GM19023 (cell line): Measurements from ENCODE around the gene PBXIP1.

Source experiments
- ATAC-seq: cut with Tn5 transposase; IDR thresholded peaks from one replicate; pipeline ENCODE4 v1.9.1; 2021; ENCODE audit warnings: mild to moderate bottlenecking, moderate library complexity; ENCODE audit not compliant: unreplicated experiment

The PBXIP1 gene, protein sequence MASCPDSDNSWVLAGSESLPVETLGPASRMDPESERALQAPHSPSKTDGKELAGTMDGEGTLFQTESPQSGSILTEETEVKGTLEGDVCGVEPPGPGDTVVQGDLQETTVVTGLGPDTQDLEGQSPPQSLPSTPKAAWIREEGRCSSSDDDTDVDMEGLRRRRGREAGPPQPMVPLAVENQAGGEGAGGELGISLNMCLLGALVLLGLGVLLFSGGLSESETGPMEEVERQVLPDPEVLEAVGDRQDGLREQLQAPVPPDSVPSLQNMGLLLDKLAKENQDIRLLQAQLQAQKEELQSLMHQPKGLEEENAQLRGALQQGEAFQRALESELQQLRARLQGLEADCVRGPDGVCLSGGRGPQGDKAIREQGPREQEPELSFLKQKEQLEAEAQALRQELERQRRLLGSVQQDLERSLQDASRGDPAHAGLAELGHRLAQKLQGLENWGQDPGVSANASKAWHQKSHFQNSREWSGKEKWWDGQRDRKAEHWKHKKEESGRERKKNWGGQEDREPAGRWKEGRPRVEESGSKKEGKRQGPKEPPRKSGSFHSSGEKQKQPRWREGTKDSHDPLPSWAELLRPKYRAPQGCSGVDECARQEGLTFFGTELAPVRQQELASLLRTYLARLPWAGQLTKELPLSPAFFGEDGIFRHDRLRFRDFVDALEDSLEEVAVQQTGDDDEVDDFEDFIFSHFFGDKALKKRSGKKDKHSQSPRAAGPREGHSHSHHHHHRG

DNA sequence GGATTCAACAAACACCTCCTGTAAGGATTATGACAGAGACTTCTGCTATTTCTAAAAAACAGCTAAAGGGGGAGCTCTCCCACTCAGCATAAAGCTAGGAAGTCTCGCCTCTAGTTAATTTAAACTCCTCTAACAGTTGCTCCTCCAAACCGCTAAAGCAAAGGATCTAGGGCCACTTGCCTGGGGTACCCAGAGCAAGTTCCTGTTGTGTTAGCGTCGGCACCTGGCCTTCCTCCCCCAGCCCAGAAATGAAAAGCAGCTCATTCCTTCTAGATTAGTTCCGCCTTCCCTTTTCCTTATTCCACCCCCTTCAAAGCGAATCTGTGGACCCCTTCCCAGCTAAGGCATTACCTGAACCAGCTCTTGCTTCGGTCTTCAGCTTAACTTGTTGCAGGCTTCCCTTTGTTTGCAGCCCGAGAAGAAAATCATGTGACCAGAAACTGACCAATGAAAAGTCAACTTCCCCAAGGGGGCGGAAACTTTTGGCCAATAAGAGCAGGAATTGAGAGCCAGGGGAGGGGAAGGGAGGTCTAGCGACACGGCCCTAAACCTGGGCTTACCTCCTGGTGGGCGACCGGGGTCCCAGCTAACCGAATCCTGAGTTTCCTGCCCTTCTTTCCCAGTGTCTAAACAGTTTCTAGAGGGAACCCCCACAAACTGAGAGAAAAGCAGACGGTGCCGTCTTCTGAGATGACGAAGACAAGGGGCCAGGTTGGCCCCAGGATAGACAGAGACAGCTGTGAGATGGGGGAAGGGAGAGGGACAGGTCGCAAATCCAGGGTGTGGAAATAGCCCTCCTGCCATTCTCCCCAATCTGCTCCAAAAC, at the start of gene PBXIP1:
Gene PBXIP1 (minus strand): TSS at position 382 of the 826 bp plus-strand sequence. CDS start 2,378 bp downstream, outside the sequence.
- peak; percentile 68 for ATAC-seq

DNA sequence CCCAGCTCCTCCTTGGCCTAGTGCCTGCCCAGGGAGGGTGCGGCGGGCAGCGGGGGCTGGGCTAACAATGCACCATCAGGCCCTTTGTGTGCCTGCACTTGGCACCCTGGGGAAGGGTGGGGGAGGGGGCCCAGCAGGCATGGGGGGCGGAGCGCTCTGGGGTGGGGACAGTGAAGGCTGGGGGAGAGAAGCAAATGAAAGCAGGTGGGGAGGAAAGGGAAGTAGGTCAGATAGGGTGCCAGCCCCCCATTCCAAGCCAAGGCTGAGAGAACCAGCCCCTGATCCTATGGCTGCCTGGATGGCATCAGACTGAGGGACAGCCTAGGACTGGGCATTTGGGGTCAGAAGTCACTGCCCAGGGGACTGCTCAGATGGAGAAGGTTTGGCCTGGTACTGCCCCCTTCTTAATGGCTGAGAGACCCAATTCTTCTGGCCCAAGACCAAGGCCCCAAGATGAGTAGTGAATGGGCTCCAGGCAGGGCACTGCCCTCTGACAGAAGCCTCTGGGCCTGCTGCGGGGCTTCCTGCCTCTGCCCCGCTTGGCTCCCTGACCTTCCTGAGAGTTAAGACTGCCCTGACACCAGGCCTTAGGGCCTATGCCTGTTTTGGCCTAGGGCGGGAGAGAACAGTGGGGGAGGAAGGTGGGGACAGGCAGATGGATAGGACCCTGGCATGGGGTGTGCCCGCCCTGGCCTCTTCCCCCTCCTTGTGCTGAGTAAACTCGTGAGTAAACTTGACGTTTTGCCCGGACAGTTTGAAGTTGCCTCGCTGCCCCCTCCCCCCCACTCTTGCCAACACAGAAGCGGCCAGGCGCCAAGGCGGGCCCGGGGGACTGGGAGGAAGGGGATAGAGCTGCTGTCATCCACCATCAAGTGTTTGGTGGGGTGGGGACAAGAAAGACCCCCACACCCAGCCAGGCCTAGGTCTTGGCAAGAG, 49.4 kb upstream of the PBXIP1 start:
- ATAC-seq, result no peak

DNA sequence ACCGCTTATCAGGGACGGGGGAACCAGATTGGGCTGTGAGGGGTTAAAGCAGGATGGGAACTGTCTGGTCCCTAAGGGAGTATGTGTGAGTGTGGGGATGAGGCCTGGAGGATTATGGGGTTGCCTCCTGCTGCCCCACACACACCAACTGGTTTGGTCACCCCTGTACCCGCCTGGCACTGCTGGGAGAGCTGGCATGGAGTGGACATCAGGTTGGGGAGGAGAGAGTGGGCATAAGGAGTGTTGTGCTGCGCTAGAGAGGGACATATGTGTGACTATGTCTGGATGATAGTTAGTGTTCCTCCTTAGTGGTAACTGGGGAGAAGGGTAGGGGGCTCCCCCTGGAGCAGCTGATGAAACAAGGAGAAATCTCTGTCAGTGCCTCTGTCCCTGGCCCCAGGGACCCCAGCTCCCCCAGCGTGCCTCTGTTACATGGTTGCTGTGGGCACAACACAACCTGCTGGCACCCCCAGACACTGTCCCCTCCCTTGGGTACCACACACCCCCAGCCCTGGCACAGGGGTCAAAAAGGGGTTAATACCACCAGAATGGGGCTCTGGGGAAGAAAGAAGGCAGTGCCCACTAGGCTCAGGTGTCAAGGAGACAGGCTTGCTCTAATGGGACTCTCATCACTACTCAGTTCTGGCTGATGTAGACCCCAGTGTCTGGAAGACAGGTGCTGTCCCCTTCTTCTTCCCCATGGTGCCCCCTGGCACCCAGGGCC, 48.6 kb upstream of the PBXIP1 start:
- ATAC-seq, result no peak

DNA sequence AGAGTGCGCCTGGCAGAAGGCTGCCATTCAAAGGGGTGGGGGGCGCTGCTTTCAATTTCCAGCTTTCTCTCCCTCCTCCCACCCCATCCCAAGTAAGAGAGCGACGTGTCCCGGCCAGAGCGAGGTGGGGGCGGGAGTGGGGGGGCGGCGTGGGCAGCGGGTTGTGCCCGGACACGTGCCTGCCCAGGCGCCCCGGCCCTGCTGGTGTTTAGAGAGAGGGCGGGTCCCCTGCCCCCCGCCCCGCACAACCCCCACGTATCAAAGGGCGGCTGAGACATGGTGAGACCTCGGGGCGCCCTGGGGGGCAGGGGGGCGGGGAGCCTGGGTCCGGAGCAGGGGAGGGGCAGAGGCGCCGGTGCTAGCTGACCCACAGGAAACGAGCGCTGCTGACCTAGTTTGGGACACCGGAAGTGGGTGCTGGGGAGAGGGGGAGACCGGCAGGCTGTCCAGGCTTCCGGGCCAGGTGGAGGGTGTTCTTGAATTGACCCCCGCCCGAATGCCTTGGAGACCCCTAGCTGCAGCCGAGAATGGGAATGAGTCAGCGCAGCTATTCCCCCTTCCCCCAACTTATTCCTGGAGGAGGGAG, 48.0 kb upstream of the PBXIP1 start:
- ATAC-seq, result no peak

DNA sequence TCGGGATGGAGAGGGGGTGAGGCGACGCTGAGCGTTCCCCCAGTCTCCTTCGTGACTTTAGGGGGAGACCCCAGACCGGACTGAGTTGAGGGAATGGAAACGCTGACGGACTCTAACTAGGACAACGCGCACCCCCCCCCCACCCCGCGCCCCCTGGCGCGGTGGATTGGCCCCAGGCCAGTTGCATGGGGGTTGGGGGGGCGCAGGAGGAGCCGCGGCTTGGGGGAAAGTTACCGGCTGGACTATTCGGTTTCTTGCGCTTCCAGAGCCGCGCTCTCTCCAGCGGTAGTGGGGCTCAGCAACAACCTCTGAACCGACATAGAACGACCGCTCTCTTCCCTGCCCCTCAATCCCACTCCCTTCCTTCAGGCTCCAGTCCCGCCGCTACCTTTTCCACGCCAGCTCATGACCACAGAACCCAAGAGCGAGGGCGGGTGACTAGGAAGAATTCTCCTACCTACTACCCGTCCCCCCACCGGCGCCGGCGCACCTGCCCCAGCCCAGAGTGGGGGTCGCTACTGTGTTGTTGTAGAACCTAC, 47.4 kb upstream of the PBXIP1 start:
- ATAC-seq, result no peak

DNA sequence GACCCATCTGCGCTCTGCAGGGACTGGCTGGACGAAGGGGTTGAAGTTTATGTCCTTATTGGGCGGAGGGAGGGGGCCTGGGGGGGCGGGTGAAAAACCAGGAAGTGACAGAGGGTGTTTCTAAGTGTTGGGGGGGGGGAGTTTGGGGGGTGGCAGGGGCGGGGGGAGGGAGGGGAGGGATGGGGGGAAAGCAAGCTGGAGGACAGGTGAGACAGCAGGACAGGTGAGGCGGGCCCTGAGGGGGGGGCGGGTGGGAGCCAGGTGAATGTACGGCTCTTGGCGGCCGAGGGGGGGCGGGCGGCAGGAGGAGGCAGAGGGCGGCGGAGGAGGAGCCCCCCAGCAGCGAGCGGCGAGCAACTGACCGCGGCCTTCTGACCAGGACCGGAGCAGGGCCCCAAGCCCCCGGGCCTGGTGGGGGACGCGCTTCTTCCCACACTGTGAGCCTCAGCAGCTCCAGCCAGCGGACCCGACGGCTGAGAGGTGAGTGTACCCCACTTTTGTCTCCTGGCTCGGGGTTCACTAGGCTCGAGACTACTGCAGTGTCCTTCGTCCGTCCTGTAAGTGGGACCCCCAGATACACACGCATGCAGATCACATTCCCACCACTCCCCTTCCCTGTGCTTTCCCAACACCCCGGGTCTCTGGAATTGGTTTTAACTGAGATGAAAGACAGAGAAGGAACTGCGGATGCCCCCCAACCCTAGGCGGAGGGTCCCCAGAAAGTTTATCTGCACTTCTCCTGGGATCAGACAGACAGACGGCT, 46.7 kb upstream of the PBXIP1 start, which contains the start of gene ZBTB7B:
Gene ZBTB7B (plus strand): TSS at position 339 of the 763 bp plus-strand sequence. CDS start 11,859 bp downstream, outside the sequence.
- peak; percentile 5 for ATAC-seq

DNA sequence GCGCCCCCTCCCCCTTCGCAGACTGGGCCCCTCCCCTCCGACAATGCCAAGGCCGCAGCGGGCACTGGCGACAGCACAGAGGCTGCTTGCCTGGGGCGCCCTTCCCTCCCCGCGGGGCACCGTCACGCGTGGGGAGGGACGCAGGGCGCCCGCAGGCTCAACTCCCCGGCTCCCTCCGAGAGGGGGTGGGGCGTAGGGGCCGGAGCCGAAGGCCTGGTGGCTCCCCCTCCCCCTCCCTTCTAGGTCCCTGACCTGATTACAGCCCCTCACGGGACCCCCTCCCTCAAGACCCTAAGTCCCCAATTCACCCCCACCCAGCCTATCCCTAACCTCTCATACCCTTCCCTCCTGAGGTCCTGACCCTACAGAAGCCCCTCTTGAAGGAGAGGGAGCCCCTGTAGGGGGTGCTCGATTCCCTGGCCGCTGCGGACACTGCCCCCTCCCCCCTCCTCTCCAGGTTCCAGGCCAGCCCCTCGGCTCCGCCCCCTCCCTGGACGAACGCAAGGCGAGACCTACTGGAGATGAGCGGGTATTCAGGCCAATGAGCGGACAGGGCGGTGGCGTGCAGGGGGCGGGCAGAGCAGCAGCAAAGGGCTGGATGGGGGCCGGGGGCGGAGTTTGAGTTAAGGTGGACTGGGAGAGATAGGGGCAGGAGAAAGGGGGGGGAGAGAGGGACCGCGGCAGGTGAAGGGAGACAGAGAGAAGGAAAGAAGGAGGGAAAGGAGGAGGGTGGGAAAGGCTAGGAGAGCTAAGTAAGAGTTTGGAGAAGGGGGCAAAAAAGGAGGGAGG, 46.0 kb upstream of the PBXIP1 start:
- ATAC-seq, result peak; percentile 56

DNA sequence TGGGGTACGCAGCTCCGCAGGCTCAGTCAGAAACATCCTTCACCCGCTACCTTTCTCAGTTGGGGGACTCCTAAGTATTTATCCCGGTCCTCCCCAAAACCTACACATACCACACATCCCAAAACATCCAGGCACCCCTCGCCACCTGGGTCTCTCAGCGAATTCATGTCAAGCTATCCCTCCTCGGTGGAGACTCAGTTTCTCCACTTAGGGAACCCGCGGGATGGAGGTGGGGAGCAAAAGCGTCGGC, 45.5 kb upstream of the PBXIP1 start:
- no peak for ATAC-seq

DNA sequence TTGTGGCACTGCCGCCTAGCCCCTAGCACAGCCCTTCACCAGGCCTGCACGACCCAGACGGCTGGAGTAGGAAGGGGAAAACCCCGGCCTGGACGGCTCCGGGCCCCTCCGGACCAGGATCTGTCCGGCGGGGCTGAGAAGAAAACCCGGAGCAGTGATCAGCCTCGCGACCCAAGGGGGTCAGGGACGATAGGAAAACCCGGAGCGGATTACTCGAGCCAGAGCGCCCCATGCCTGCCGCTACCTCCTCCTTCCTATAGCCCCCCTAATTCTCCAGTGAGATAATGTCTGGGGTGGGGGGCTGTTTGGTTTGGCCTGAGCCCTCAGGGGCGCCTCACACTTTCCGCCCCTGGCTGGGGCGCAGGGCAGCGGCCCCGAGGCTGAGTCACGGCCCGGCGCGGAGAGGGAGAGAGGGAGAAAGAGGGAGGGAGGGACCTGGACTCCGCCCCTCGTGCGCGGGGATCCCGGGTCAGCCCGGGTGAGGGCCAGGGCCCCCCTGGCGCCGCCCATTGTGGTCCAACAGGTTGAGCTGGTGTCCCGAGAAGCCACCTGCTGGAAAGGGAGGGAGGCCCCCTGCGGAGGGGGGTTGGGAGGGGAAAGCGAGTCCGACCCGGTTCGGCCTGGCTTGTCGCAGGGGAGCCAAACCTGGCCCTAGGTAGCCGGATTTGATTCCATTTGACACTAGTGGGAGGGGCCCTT, 45.0 kb upstream of the PBXIP1 start:
- peak; percentile 41 for ATAC-seq

DNA sequence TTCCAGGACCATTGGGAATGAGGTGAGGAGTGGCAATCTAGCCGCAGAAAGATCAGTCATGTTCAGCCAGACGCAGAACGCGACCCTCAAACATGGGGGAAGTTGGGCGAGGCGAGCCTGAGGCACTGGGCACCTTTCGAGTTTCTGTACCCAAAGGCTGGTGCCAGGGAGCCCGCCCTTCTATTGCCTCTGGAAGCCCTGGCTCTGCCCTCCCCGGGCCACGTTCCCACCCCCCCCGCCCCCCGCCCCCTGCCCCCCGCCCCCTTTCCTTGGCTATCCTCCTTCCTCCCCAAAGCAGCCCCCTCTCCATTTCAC, 44.5 kb upstream of the PBXIP1 start:
- ATAC-seq, result no peak

DNA sequence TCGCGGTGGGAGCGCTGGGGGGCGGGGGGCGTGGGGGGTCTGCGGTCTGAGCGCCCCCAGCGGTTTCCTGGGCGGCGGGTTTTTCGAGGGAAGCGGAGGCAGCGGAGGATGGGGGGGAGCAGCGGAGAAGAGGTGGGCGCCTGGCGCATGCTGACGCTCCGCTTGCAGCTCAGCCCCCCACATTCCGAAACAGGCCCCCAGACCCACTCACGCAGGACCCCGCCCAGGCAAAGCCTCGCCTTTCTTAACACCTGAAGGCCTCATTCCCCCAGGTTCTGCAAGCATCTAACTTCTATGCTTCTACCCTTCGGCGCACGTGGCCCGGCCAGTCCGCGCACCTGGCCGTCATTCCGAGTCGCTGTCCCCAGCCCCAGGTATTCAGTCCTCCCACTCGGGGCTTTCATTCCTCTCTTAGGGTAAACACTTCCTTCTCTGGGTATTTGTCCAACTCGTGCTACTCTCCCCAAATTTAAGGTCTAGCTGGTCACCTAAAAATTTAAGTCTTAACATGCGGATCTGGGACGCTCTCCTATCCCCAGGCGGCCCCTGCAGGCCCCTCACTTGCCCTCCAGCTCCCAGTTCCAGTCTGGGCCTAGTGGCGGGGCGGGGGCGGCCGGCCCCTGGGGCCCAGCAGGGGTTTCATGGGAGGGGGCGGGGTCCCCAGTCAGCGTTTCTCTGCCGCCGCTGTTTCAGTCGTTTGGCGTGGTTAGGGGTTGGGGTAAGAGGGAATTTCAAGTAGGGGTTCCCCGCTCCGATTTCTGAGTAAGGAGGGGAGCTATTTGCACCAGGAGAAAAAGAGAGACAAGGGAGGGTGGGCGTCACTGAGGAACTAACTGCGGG, 43.9 kb upstream of the PBXIP1 start:
- no peak for ATAC-seq

DNA sequence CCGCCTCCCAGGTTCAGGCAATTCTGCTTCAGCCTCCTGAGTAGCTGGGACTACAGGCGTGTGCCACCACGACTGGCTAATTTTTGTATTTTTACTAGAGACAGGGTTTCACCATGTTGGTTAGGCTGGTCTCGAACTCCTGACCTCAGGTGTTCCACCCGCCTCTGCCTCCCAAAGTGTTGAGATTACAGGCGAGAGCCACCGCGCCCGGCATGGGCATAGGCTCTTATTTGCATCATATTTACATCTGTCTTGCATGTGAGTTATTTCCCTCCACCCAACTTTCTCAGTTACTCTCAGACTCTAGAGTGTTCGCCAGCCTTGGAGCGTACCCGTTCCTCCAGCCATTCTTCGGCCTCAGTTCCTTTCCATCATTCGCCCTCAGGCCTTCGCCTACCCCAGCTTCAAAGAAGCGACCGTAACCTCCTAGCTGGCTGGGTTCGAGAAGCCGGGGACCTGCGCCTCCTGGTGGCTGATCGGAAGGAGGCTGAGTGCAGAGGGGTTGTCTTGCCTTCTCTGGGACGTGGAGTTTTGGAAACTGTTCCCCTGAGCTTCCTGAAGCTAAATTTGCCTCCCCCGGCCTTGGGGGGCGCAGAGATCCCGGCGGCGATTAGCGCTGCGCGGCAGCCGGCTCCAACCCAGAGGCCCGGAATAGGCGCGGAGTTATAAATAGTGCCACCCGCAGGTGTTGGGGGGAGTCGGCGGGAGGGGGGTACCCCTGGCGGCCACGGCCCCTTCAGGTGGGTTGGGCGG, 43.1 kb upstream of the PBXIP1 start:
- ATAC-seq, result no peak

DNA sequence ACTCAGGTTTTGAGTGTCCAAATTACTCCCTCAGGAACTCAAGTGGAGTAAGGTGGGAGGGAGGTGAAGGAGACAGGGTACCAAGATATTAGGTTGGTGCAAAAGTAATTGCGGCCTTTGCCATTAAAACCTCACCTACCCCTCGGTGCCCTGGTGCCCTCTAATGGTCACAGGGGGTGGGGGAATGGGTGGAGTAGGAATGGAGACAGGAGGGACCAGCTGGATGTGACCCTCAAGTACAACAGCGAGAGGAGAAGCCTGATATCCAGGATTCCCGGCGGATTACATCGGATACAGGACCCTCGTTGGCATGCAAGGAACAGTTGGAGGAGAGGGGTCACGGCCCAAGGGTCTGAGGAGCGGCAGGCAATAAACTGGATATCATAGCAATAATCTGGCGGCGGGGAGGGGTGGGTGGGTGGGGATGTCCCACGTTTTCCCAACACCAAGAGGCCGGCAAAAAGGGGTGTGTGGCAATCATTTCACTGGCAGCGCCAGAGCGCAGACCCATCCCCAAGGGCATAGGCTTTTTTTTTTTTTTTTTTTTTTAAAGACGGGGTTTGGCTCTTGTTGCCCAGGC, 42.4 kb upstream of the PBXIP1 start:
- ATAC-seq, result no peak

DNA sequence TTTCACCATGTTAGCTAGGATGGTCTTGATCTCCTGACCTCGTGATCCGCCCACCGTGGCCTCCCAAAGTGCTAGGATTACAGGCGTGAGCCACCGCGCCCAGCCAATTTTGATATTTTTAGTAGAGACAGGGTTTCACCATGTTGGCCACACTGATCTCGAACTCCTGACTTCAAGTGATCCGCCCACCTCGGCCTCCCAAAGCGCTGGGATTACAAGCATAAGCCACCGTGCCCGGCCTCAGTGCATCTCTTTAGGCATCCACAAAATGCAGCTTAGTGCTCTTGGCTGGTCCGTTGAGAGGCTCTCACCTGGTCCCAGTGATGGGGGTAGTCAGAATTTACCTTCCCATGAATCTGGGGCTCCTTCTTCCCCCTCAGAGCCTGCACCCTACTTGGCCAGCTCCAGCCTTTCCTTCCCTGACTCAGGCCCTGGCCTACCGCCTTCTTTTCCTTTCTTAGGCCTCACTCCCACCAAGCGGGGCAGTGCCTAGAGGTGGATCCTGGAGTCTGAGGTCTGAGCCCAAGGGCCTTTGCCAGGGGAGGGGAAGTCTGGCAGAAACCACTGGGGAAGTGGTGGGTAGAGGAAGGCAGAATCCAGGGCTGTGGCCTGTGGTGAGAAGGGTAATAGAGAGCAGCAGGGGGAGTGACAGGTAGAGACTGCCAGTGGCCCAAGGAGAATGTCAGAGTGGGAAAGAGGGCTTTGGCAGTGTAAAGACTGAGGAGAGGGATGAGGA, 41.2 kb upstream of the PBXIP1 start:
- ATAC-seq, result no peak
